BJ (cell line): ENCODE measurements around the gene MAP3K15. TPM values are rescaled to one million over a fixed set of nuclear protein-coding genes. Genes with fewer than 3 reads are reported as not detected.

Experiments
- CTCF ChIA-PET: fragments of 350-600 bp; formaldehyde crosslinking; extraction: SDS; loops from one replicate; lab custom pipeline; 2021; ENCODE audit warnings: antibody characterized with exemption, inconsistent platforms; lab: Yijun Ruan, JAX
- POLR2A ChIA-PET: fragments of 300-600 bp; sonication (Branson Sonifier 250); formaldehyde crosslinking; extraction: SDS; loops from one replicate; lab custom pipeline; 2021; ENCODE audit warnings: antibody characterized with exemption; lab: Charles Lee
- DNase-seq: peaks from one replicate; pipeline ENCODE4 v3.0.0-alpha.2; 2011; ENCODE audit warnings: low read depth
- H3K27me3 ChIP-seq: 2 replicates; pipeline ENCODE4 v1.6.0; 2011; ENCODE audit warnings: low read length; ENCODE audit not compliant: control insufficient read depth, insufficient read depth
- H3K36me3 ChIP-seq: 2 replicates; pipeline ENCODE4 v1.5.1; 2011; ENCODE audit warnings: low read length; ENCODE audit not compliant: control insufficient read depth, insufficient read depth
- H3K4me3 ChIP-seq: 2 replicates; pipeline ENCODE4 v1.5.1; 2011; ENCODE audit warnings: low read depth, mild to moderate bottlenecking, control low read depth, low read length
- polyA plus RNA-seq: library from polyadenylated mRNA; depleted of rRNA; stranded (reverse); fragments of >200 nt; gene quantifications from 2 replicates; pipeline ENCODE4 v1.2.3, GENCODE V29; 2011; rRNA removed
- small RNA-seq: library from RNA; depleted of rRNA; stranded (forward); fragments of <200 nt; gene quantifications from one replicate; pipeline ENCODE3, GENCODE V24; 2012; ENCODE audit warnings: low replicate concordance, low read depth; ENCODE audit not compliant: insufficient read length
- TF ChIP-seq, protein P1 (sequence below): IDR thresholded peaks from 2 replicates; pipeline ENCODE4 v1.5.1; 2011; ENCODE audit warnings: low read depth, mild to moderate bottlenecking, control low read depth, inconsistent platforms, low read length, moderate library complexity; ENCODE audit not compliant: insufficient read depth

The MAP3K15 gene
- polyA plus RNA-seq, 1 experiment: 0.04 TPM

DNA sequence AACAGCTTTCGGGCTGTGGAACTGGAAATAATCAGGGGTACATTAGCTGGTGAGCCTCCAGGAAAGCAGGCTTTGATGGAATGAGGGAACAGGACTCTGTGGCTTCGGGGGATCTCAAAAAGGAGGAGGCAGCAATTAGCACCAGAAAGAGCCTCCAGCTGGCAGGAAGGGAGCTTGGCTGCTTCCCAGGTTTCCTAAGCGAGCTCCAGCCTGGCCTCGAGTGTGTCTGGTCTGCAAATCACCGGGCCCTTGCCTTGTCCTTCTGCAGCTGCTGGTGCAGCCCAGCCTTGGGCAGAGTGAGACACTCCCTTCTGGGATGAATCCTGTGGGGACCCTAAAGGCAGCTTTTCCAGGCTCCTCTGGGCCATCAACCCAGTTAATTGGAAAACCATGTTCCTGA lies 182.3 kb downstream of the MAP3K15 start:
- ChIA-PET POLR2A (no interaction called here), CTCF (interaction anchor here (0.6 to 2.7 kb wide), 10 partner anchors 9 to 944 kb away, joined by 3 to 20 read pairs (median 5); no protein-coding TSS in a partner anchor)
- Histone ChIP-seq H3K4me3 (no peak overlapping the region), H3K27me3 (no peaks in the 10 kb centered on the region; the same call in 1 of the 2 replicates), H3K36me3 (no peaks in the 10 kb centered on the region)
- DNase-seq: no peak
- TF ChIP-seq, protein P1, sequence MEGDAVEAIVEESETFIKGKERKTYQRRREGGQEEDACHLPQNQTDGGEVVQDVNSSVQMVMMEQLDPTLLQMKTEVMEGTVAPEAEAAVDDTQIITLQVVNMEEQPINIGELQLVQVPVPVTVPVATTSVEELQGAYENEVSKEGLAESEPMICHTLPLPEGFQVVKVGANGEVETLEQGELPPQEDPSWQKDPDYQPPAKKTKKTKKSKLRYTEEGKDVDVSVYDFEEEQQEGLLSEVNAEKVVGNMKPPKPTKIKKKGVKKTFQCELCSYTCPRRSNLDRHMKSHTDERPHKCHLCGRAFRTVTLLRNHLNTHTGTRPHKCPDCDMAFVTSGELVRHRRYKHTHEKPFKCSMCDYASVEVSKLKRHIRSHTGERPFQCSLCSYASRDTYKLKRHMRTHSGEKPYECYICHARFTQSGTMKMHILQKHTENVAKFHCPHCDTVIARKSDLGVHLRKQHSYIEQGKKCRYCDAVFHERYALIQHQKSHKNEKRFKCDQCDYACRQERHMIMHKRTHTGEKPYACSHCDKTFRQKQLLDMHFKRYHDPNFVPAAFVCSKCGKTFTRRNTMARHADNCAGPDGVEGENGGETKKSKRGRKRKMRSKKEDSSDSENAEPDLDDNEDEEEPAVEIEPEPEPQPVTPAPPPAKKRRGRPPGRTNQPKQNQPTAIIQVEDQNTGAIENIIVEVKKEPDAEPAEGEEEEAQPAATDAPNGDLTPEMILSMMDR: no peak

DNA sequence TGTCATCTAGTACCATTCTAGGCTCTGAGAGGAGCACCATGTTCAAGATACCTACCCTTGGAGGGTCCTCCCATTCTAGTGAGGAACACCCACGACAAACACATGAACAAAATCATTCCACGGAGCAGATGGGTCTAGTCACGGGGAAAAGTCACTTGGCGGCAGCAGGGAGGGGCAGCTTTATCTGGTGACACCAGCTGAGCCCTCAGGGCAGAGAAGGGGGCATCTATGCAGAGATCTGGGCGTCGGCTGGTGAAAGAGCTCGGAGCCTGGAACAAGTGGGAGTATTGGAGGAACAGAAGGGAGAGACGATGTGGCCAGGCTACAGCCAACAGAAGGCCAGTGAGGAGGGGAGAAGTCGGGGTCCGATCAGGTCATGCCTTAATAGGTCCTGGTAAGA lies 183.5 kb downstream of the MAP3K15 start:
- Histone ChIP-seq H3K36me3 (no peaks in the 10 kb centered on the region), H3K27me3 (no peaks in the 10 kb centered on the region; the same call in 1 of the 2 replicates), H3K4me3 (no peak overlapping the region)
- TF ChIP-seq, protein P1: no peak
- DNase-seq: no peak
- POLR2A ChIA-PET: no interaction called here
- CTCF ChIA-PET: interaction anchor here (2.7 kb wide), 1 partner anchor 400 kb away, joined by 20 read pairs; no protein-coding TSS in a partner anchor

DNA sequence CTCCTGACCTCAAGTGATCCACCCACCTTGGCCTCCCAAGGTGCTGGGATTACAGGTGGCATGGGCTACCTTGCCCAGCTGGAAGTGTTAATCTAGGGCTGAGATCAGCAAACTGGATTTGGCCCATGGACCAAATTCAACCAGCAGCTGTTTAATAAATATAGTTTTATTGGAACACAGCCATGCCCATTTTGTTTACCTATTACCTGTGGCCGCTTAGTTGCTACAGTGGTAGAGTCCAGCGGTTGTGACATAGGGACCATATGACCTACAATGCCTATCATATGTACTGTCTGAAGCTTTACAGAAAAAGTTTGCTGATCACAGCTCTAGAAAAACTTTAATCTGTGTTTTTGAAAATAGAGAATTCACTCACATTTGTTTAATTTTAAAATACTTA lies 188.7 kb downstream of the MAP3K15 start:
- no peak for DNase-seq
- CTCF ChIA-PET: no interaction called here
- no peaks in the 10 kb centered on the region for H3K27me3 ChIP-seq
- TF ChIP-seq, protein P1: no peak
- POLR2A ChIA-PET: no interaction called here
- H3K36me3 ChIP-seq: no peaks in the 10 kb centered on the region
- no peak overlapping the region for H3K4me3 ChIP-seq

Small RNAs within 50 kb of the gene (small RNA-seq; reads per million reads assigned to genes)
- not detected for gene RF00019

Other genes with a start within 250 kb of the MAP3K15 start
- gene PDHA1, start 171.6 kb downstream of the MAP3K15 start, polyA plus RNA-seq: 113 and 135 TPM in 2 replicates